Body of pancreas (tissue), 4 donors: ENCODE results near the gene PDLIM3. TPM values are rescaled to one million over a fixed set of nuclear protein-coding genes. Genes with fewer than 3 reads are reported as not detected.
A peak's percentile ranks its signal among the peaks of the same experiment; 100 is the strongest.
"Not testable (repeated sequence)": the region's sequence is repeated elsewhere in the genome, so short reads cannot be mapped to it uniquely, and the experiment has no call there.

Experiments used
- ATAC-seq: fragments of 150-250 bp; one replicate; pipeline ENCODE4 v1.9.1; 2016
- DNase-seq, 4 donors: peaks; one replicate each; pipeline ENCODE4 v3.0.0-alpha.2; 2019
- H3K27ac ChIP-seq, 4 donors: fragments of 200-600 bp; sonication (generic); 1 replicate in 3 of 4; 2 replicates in 1 of 4; pipeline versions ENCODE4 v1.5.1 to v1.6.1; 2016 to 2019; ENCODE audit warnings: mild to moderate bottlenecking in 1 of 4, mixed read lengths in 1 of 4, moderate library complexity in 1 of 4
- H3K27me3 ChIP-seq, 2 donors: fragments of 200-600 bp; sonication (generic); one replicate each; pipeline ENCODE4 v1.6.0; 2016; ENCODE audit warnings: mild to moderate bottlenecking in 1 of 2
- H3K36me3 ChIP-seq, 2 donors: fragments of 200-600 bp; sonication (generic); replicated peaks in 1 of 2; 2 replicates each; pipeline ENCODE4 v1.5.1; 2016; ENCODE audit warnings: low read depth in 2 of 2; ENCODE audit not compliant: insufficient read depth in 1 of 2
- H3K4me1 ChIP-seq: fragments of 200-600 bp; sonication (generic); one replicate; pipeline ENCODE4 v1.6.0; 2016
- H3K4me3 ChIP-seq, 2 donors: fragments of 200-600 bp; sonication (generic); 1 replicate in 1 of 2; 2 replicates in 1 of 2; pipeline ENCODE4 v1.5.1; 2016 to 2019
- H3K9me3 ChIP-seq, 3 donors: fragments of 200-600 bp; sonication (generic); 1 replicate in 2 of 3; 2 replicates in 1 of 3; pipeline ENCODE4 v1.5.1; 2016
- CTCF ChIP-seq, 7 experiments: fragments of 450-650 bp in 4 of 7; fragments of 200-600 bp in 3 of 7; sonication (generic) in 3 of 7; IDR thresholded peaks; one replicate each; pipeline ENCODE4 v1.5.1; 2016 to 2019; ENCODE audit warnings: antibody characterized with exemption in 7 of 7
- POLR2A ChIP-seq, 3 donors: fragments of 450-650 bp; IDR thresholded peaks; one replicate each; pipeline ENCODE4 v1.6.1; 2016; ENCODE audit warnings: antibody characterized with exemption in 3 of 3, mild to moderate bottlenecking in 2 of 3
- WGBS, 2 donors: methylation state at CpG; one replicate each; pipeline ENCODE4 v1.1.5; 2017; 5-methylcytosine and 5-hydroxymethylcytosine counted together
- intact Hi-C: fragments of 100-400 bp; cut with DNase I; formaldehyde crosslinking; loops from one replicate; pipeline ENCODE4 v1.15.1; 2023
- total RNA-seq, 2 donors: library from RNA; depleted of rRNA; stranded (reverse); fragments of >200 nt; gene quantifications; one replicate each; pipeline ENCODE4 v1.1.0, GENCODE V29; 2016

Gene PDLIM3
- total RNA-seq, 2 donors from 2014 or later = 22.1 to 40.2 TPM

- H3K36me3 ChIP-seq = no peaks in the 10 kb centered on the region
- H3K9me3 ChIP-seq = no peaks in the 10 kb centered on the region
- no peak overlapping the region for H3K4me3 ChIP-seq
- no peaks in the 10 kb centered on the region for H3K27me3 ChIP-seq
- DNase-seq (no peak), ATAC-seq (no peak)
- 86 to 87% methylated on average over 3 of the region's 3 CpGs for WGBS, 2 donors
- no peak overlapping the region for H3K27ac ChIP-seq
- intact Hi-C loops = no loop called here
- peaks cover 28% of the 10 kb centered on the region for H3K4me1 ChIP-seq
- TF ChIP-seq CTCF (IDR thresholded peaks at IDR 0.05) (no peak), POLR2A (IDR thresholded peaks at IDR 0.05) (no peak)
These were observed 29.0 kb upstream of the PDLIM3 start for GRCh38 chr4:185564349-185564748.

DNA sequence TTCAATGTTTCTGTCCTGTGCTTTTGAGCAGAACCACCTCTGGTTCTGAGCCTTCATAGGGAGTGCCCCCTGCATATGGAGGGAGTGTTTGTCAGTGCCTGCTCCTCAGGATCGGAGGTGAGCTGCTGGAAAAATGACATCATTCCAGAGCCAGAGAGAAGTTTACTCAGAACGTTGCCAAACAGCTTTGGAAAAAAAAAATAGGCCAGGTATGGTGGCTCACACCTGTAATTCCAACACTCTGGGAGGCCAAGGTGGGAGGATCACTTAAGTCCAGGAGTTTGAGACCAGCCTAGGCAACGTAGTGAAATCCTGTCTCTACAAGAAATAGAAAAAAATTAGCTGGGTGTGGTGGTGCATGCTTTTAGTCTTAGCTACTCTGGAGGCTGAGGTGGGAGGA, 27.2 kb upstream of the PDLIM3 start:
- no peak for TF ChIP-seq CTCF (IDR thresholded peaks at IDR 0.05)
- TF ChIP-seq POLR2A (IDR thresholded peaks at IDR 0.05) = no peak
- no peak for ATAC-seq
- H3K27ac ChIP-seq = no peak overlapping the region
- no peaks in the 10 kb centered on the region for H3K36me3 ChIP-seq
- H3K4me3 ChIP-seq = no peak overlapping the region
- H3K4me1 ChIP-seq = peaks cover 19% of the 10 kb centered on the region
- H3K9me3 ChIP-seq = no peaks in the 10 kb centered on the region
- intact Hi-C loops = no loop called here
- 49 to 60% methylated on average over 3 of the region's 3 CpGs for WGBS, 2 donors
- no peak for DNase-seq
- H3K27me3 ChIP-seq = no peaks in the 10 kb centered on the region

GRCh38 chr4:185560316-185560715, 25.0 kb upstream of the PDLIM3 start:
- intact Hi-C loops = no loop called here
- H3K27ac ChIP-seq = peak overlapping the region in 3 of 4 donors; percentile 34 to 48 (median 45)
- ATAC-seq = no peak

GRCh38 chr4:185559915-185560281, 24.6 kb upstream of the PDLIM3 start:
- peak overlapping the region; percentile 9 to 48 (median 40) for H3K27ac ChIP-seq
- peak; percentile 40 to 66 (median 55) for DNase-seq

More at GRCh38 chr4:185560316-185560715, 25.0 kb upstream of the PDLIM3 start:
- TF ChIP-seq POLR2A (IDR thresholded peaks at IDR 0.05) (no peak), CTCF (IDR thresholded peaks at IDR 0.05) (no peak)
- no peak overlapping the region for H3K4me3 ChIP-seq
- H3K27me3 ChIP-seq = no peaks in the 10 kb centered on the region
- no peaks in the 10 kb centered on the region for H3K9me3 ChIP-seq
- WGBS, 2 donors = 87 to 95% methylated on average over 5 of the region's 5 CpGs
- no peaks in the 10 kb centered on the region for H3K4me1 ChIP-seq
- DNase-seq = no peak
- H3K36me3 ChIP-seq = no peaks in the 10 kb centered on the region

GRCh38 chr4:185559251-185559914, 24.1 kb upstream of the PDLIM3 start:
- intact Hi-C loops = not testable (repeated sequence)
- H3K27ac ChIP-seq = peak overlapping the region; percentile 9 to 48 (median 40)
- 66 to 82% methylated on average over 8 of the region's 8 CpGs for WGBS, 2 donors

More at GRCh38 chr4:185559915-185560281, 24.6 kb upstream of the PDLIM3 start:
- no peak for TF ChIP-seq CTCF (IDR thresholded peaks at IDR 0.05)
- TF ChIP-seq POLR2A (IDR thresholded peaks at IDR 0.05) = peak in 2 of 3 donors; percentile 19 to 29
- Histone ChIP-seq H3K4me3 (no peak overlapping the region), H3K4me1 (no peaks in the 10 kb centered on the region), H3K27me3 (no peaks in the 10 kb centered on the region), H3K9me3 (no peaks in the 10 kb centered on the region), H3K36me3 (no peaks in the 10 kb centered on the region)
- intact Hi-C loops = no loop called here
- peak; percentile 90 for ATAC-seq
- 55 to 66% methylated on average over 4 of the region's 4 CpGs for WGBS, 2 donors

More at GRCh38 chr4:185559251-185559914, 24.1 kb upstream of the PDLIM3 start:
- not testable (repeated sequence) for DNase-seq, ATAC-seq, H3K36me3 ChIP-seq, H3K9me3 ChIP-seq, H3K4me3 ChIP-seq, H3K4me1 ChIP-seq, H3K27me3 ChIP-seq
